T-helper 2 cell (primary cell): ENCODE results near the gene LRRC8C.

Experiments
- DNase-seq, 5 experiments: peaks; one replicate each; pipeline versions ENCODE4 v3.0.0 to v3.0.0-alpha.2; 2012 to 2022

LRRC8C gene

DNA sequence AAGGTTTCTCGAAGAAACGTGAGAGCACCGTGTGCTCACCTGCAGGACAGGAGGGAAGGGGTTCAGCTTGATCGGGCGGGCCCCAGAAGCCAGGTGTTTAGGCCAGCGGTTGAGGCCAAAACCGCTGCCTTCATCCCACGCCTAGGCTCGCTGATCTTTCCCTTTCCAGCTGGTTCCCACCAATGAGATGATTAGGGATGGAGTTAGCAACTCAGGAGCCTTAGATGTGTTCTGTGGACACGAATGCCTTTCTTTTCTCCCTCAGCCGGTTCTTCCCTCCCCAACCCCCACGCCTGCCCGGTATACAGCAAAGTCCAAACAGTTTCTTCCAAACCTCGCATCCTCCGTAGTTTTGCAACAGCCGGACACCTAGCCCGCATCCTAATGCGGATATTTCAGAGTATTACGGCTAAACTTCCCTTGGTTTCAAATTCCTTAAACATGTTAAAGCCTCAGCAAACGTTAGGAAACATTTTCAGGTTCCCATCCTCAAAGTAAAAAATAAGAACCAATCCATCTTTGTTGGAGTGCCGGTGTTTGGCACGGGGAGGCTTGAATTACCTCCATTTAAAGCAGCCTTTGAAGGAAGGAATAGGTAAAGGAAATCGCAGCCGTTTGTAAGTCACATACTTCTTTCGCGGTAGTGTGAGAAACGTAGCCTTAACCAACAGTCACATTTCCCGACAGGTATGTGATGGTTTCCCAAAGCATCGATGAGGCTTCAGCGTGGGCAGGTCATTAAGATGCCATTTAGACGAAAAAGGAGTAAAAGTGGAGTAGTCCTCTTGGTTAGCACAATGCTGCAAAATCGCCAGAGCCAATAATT is 1.1 kb downstream of the LRRC8C start:
- DNase-seq, result peak in 1 of 5 experiments; percentile 58

GRCh38 chr1:89635825-89636815 is 3.2 kb downstream of the LRRC8C start:
- DNase-seq, result peak in 1 of 5 experiments; percentile 72

DNA sequence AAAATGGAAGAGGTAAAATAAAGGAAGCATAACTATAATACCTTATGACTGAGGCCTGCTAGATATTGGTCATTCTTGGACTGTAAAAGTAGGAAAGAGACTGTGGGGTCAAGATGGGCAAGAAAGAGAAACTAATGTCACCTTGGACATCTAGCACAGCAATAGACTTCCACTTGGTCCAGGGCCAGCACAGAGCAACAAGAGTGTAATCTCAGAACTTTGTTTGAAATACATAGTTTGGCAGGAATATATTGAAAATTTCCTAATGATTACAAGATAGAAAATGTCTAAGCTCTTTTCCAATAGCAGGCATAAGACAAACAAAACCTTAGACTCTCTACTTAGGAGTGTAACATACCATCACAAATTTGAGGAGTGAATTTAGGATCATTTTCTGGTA is 4.6 kb downstream of the LRRC8C start:
- no peak for DNase-seq

DNA sequence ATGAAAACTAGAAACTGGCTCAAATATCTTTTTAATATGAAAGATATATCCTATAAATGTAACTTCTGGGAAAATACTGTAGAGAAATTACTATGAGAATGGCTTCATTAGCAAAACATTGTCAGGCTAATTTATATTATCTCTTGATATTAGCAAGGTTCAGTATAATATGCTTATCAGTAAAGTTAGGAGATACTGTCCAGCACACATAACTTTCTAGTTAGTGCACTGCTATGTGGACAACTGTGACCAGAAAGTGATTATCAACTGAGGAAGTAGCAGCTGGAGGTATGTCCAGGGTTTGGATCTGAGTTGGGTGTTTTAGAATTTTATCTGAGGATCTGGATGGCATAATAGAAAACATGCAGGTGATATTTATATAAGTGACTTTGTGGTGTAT is 7.5 kb downstream of the LRRC8C start:
- no peak for DNase-seq

GRCh38 chr1:89641781-89642180 is 8.9 kb downstream of the LRRC8C start:
- no peak for DNase-seq

- DNase-seq, result no peak
Observed at GRCh38 chr1:89643577-89643976, 10.7 kb downstream of the LRRC8C start.

GRCh38 chr1:89644119-89644814 is 11.3 kb downstream of the LRRC8C start:
- no peak for DNase-seq

DNA sequence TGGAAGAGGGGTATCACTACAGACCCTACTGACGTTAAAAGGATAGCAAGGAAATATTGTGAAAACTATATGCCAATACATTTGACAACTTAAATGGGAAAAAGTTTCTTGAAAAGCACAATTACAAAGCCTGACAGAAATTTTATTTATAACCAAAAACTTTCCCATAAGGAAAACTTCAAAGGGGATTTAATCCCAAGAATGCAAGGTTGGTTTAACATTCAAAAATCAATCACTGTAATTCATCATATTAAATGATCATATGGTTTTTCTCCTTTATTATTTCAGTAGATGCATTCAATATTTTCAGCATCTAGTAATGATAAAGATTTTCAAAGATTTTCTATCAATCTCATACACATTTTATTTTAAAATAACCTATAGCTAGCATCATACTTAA is 13.3 kb downstream of the LRRC8C start:
- no peak for DNase-seq

DNA sequence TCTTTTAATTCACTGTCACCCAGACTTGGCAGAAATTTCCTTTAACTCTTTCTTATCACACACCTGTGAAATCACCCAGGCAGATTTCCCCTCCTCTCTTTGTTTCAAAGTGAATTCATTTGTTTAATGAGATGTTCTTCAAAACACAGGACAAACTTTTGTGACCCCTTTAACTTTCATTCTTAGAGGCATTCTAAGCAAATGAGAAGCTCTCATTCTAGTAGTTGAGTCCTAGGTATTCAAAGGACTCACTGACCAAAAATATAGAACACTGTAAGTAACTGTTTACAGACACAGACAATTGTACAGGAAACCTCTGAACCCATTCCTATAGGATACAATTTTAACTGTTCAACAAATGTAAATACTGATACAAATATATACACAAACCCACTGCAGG is 16.9 kb downstream of the LRRC8C start:
- DNase-seq, result no peak

DNA sequence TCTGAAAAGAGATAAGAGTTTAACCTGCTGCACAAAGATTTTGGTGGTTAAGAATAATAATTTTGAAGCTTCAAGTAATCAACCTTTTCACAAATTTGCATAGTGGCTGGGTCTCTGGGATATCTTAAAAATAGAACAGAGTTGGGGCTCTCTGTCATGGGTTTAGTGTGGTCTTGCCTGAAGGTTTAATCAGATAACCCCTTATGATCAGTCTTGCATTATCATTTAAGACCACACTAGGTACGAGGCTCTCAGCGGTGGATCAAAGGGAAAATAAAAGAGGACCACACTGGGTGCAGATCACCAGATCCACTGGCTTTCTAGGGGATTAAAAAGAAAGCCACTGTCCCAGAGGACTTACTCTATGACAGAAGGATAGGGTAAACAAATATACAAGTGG is 19.5 kb downstream of the LRRC8C start:
- no peak for DNase-seq

- peak in 2 of 5 experiments; percentile 56 to 96 for DNase-seq
Observed at GRCh38 chr1:89657886-89658285, 25.0 kb downstream of the LRRC8C start.

- DNase-seq, result peak in 1 of 5 experiments; percentile 57
Observed at GRCh38 chr1:89659322-89660081, 26.6 kb downstream of the LRRC8C start.

DNA sequence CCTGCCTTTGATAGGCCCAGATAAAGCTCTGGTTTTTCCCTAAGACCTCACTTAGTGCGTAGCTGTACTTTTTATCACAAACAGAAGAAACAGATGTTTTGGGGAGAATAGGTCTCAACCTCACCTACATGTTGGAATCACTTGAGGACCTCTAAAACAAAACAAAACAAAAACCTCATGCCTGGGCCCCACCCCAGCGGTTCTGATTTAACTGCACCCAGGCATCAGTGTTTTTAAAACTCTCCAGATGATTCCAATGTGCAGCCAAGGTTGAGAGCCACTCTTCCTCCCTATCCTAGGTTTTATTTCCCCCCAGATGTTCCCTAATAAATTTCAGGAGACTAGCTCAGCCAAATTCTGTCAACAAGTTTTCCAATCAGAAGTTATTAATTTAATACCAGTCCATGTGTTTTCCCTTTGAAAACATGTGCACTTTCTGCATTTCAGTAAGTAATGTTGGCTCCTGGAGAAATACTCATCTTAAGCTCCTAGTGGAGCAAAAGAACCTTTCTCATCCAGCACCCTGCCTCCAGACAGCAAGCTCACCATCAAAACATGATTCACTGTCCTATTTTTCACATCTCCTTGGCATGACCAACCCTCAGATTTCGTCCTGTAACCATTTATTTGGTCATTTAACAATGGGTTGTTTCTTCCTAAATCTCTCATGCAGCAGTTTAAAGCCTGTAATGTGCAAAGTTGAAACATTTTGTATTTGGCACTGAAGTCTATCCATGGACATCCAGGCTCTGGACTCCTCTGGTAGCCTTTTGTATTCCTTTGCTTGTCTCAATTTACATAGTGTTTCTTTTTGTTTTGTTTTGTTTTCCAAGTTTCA is 27.5 kb downstream of the LRRC8C start:
- DNase-seq, result peak in 1 of 5 experiments; percentile 35

DNA sequence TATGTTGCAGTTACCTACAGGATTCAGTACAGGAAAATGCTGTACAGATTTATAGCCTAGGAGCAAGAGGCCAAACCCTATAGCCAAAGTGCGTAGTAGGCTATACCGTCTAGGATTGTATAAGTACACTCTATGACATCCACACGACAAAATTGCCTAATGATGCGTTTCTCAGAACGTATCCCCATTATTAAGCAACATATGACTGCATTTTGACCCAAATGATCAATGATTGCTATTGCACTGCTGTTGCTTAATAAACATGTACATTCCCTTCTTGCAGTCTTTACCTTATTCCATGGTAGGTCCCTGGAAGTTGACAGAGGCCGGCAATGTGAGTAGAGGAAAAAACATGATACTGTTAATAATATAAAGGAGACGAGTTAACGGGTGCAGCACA is 33.0 kb downstream of the LRRC8C start:
- DNase-seq, result no peak

DNA sequence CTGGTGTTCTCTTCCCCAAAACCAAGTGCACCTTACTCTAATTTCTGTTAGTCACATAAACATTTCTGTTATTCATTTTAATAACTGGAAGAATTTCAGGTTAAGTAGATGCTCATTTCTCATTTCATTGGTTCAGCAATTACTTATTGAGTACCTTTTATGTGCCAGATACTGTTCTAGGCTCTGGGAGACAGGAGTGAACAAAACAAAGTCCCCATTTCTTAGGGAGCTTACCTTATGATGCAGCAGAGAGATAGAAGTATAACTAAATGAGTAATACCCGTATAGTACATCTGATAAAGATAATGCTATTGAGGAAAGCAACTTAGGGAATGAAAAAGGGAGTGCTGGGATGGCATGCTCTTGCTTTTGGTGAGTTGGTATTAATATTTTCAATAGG is 33.7 kb downstream of the LRRC8C start:
- DNase-seq, result no peak

GRCh38 chr1:89667691-89668090 is 34.8 kb downstream of the LRRC8C start:
- DNase-seq, result no peak

GRCh38 chr1:89668961-89669360 is 36.0 kb downstream of the LRRC8C start:
- no peak for DNase-seq

- DNase-seq, result no peak
Observed at GRCh38 chr1:89669441-89669840, 36.5 kb downstream of the LRRC8C start.

DNA sequence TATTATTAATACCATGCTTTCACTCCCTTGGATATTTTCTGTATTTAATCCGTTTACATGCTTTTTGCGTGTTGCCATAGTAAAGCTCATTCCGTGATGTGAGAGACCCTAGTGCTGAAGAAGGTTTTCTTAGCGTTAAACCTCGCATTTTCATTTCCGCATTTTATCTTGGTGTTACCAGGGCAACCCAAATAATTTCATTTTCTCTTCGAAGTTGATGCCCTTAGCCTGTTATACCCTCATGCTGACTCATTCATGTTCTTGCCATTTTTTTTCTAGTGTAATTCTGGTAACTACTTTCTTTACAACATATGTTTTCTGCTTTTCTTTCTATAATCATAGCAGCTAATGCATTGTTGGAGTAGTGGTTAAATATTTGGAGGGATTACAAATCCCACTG is 37.2 kb downstream of the LRRC8C start:
- DNase-seq, result peak in 2 of 5 experiments; percentile 45 to 88

DNA sequence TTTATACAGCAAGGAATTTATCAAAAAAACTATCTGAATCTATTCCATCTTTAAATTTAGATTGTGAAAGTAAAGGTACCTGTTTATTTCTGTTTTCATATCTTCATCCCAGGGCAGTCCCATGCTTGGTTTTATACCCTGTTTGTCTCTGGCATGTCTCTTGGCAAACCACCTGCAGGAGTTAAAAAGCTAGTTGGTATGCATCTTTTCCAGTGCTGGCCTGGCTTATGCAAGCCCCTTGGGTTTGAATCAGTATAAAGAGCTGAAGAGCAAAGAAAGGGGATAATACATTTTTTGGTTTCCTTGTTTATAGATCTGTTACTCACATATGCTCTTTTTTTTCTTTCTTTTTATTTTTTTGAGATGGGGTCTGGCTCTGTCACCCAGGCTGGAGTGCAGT is 37.8 kb downstream of the LRRC8C start:
- DNase-seq, result no peak
